Measurements from ENCODE around the gene CUZD1.

DNA sequence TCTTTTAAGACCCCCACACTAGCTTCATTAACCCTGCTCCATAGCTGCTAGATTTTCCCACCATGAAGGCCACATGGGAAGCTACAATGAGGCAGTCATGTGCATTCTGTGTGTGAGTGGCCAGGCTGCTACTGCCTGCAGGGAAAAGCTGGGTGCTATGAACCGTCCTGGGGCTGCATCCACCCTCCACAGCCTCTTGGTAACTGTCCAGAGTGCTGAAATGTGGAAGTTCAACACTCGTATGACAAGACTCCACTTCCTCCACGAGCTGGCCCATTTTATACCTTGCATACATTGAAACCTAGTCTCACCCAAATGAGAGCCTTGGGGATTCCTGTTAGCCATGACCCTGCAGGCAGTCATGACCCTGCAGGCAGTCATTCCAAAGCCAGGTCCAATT, 59.4 kb downstream of the CUZD1 start:
- TF ChIP-seq, protein P1, sequence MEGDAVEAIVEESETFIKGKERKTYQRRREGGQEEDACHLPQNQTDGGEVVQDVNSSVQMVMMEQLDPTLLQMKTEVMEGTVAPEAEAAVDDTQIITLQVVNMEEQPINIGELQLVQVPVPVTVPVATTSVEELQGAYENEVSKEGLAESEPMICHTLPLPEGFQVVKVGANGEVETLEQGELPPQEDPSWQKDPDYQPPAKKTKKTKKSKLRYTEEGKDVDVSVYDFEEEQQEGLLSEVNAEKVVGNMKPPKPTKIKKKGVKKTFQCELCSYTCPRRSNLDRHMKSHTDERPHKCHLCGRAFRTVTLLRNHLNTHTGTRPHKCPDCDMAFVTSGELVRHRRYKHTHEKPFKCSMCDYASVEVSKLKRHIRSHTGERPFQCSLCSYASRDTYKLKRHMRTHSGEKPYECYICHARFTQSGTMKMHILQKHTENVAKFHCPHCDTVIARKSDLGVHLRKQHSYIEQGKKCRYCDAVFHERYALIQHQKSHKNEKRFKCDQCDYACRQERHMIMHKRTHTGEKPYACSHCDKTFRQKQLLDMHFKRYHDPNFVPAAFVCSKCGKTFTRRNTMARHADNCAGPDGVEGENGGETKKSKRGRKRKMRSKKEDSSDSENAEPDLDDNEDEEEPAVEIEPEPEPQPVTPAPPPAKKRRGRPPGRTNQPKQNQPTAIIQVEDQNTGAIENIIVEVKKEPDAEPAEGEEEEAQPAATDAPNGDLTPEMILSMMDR (conservative IDR thresholded peaks at IDR 0.05 in 1 of 2, IDR thresholded peaks at IDR 0.05 in 1 of 2; ENCODE audit: low read depth in 1 of 2, low read length in 2 of 2): no peak
- TF ChIP-seq EZH2 (IDR thresholded peaks at IDR 0.05; ENCODE audit: low read length, missing control alignments): no peak

Data from fibroblast of lung (primary cell).